Panc1 (cell line): ENCODE data around the gene CLEC20A. TPM values are rescaled to one million over a fixed set of nuclear protein-coding genes. Genes with fewer than 3 reads are reported as not detected.

Experiments
- ATAC-seq: fragments of 200-7000 bp; cut with Tn5 transposase; 2 replicates; pipeline ENCODE4 v1.9.1; 2020; ENCODE audit warnings: mild to moderate bottlenecking, moderate library complexity
- BruUV-seq: library from RNA; stranded (reverse); fragments of 400-500 nt; replicated peaks from 2 replicates; lab custom pipeline; 2021; lab: Mats Ljungman, UMichigan
- CTCF ChIA-PET: fragments of 300-600 bp; sonication (Branson Sonifier 250); formaldehyde crosslinking; loops from one replicate; lab custom pipeline; 2022; ENCODE audit warnings: antibody characterized with exemption; lab: Charles Lee
- POLR2A ChIA-PET: fragments of 300-600 bp; sonication (Branson Sonifier 250); formaldehyde crosslinking; loops from one replicate; lab custom pipeline; 2022; ENCODE audit warnings: antibody characterized with exemption; lab: Charles Lee
- DNase-seq: peaks from one replicate; pipeline ENCODE4 v3.0.0-alpha.2; 2010; ENCODE audit warnings: low read depth, low spot score
- H3K27ac ChIP-seq: 2 replicates; pipeline ENCODE4 v1.5.1; 2011; ENCODE audit warnings: mild to moderate bottlenecking, low read length, inconsistent platforms
- H3K27me3 ChIP-seq: fragments of 200-500 bp; sonication (Bioruptor generic); 2 replicates; pipeline ENCODE4 v1.6.0; 2014; ENCODE audit warnings: low read length, inconsistent platforms; ENCODE audit not compliant: control insufficient read depth, insufficient read depth
- H3K36me3 ChIP-seq: fragments of 200-500 bp; sonication (Bioruptor generic); 2 replicates; pipeline ENCODE4 v1.5.1; 2014; ENCODE audit warnings: inconsistent platforms, mild to moderate bottlenecking, low read length, moderate library complexity; ENCODE audit not compliant: control insufficient read depth, insufficient read depth
- H3K4me1 ChIP-seq: 2 replicates; pipeline ENCODE4 v1.5.1; 2011; ENCODE audit warnings: inconsistent platforms, mild to moderate bottlenecking, low read length, moderate library complexity; ENCODE audit not compliant: control insufficient read depth, insufficient read depth
- H3K4me3 ChIP-seq, 2 experiments: 2 replicates each; pipeline ENCODE4 v1.5.1; 2011 to 2012; ENCODE audit warnings: low read depth in 2 of 2, low read length in 2 of 2, mild to moderate bottlenecking in 2 of 2, inconsistent platforms in 1 of 2, moderate library complexity in 1 of 2
- H3K9me3 ChIP-seq: fragments of 200-500 bp; sonication (Bioruptor generic); 2 replicates; pipeline ENCODE4 v1.5.1; 2014; ENCODE audit warnings: low read depth, mild to moderate bottlenecking, inconsistent platforms, low read length, moderate library complexity; ENCODE audit not compliant: control insufficient read depth, insufficient read depth
- POLR2AphosphoS5 ChIP-seq: IDR thresholded peaks from 2 replicates; pipeline ENCODE4 v1.6.1; 2012; ENCODE audit warnings: mild to moderate bottlenecking, low read depth, low read length, moderate library complexity
- SIN3A ChIP-seq: IDR thresholded peaks from 2 replicates; pipeline ENCODE4 v1.6.1; 2012; ENCODE audit warnings: low read depth, mild to moderate bottlenecking, low read length, moderate library complexity, borderline replicate concordance; ENCODE audit not compliant: insufficient read depth
- TCF7L2 ChIP-seq: IDR thresholded peaks from 2 replicates; pipeline ENCODE4 v1.6.1; 2011; ENCODE audit warnings: mild to moderate bottlenecking, low read depth, low read length, inconsistent platforms
- in situ Hi-C: cut with HindIII; loops from 2 replicates; pipeline ENCODE4 v1.10.0; 2016; ENCODE audit warnings: low sequenced_read_pairs, low pct_unique_long_range_greater_than_20kb
- intact Hi-C: fragments of 100-400 bp; cut with micrococcal nuclease; formaldehyde crosslinking; loops from one replicate; pipeline ENCODE4 v1.10.0; 2022; ENCODE audit not compliant: unreplicated experiment
- total RNA-seq: library from RNA; stranded (reverse); gene quantifications from one replicate; pipeline ENCODE4 v1.2.1, GENCODE V29; 2021; ENCODE audit not compliant: unreplicated experiment
- TF ChIP-seq, protein P1 (sequence below): fragments of 450-650 bp; IDR thresholded peaks from 2 replicates; pipeline ENCODE4 v1.5.1; 2017; ENCODE audit warnings: mild to moderate bottlenecking
- TF ChIP-seq, protein P2 (sequence below), 2 experiments: IDR thresholded peaks; 2 replicates each; pipeline ENCODE4 v1.6.1; 2011 to 2012; ENCODE audit warnings: low read depth in 2 of 2, control low read depth in 1 of 2, low read length in 1 of 2, mild to moderate bottlenecking in 1 of 2, moderate library complexity in 1 of 2; ENCODE audit not compliant: insufficient read depth in 1 of 2

CLEC20A gene
- total RNA-seq, 1 experiment from 2014 or later: not detected

DNA sequence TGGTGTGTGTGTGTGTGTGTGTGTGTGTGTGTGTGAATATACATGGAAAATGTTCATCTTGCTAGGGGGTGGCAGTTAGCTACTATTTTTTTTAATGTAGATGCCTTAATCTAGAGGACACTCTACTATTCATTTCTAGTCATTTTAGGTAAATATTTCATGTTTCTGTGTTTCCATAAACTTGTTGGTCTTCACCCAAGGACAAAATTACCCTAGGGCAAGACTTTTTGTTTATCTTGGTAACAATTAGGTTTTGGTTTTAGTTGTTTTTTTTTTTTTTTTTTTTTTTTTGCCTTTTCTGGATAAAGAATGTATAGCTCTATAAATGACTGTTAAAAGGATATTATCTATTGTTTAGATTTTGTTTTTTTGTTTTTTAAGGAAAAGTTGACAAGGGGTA, 32.2 kb downstream of the CLEC20A start:
- intact Hi-C loops: no loop called here
- no peak overlapping the region for H3K4me3 ChIP-seq
- in situ Hi-C loops: no loop called here
- H3K36me3 ChIP-seq: peaks cover 7% of the 10 kb centered on the region
- no peak overlapping the region for H3K27ac ChIP-seq
- DNase-seq (no peak), ATAC-seq (no peak)
- H3K9me3 ChIP-seq: no peaks in the 10 kb centered on the region
- H3K4me1 ChIP-seq: no peaks in the 10 kb centered on the region
- ChIA-PET POLR2A (no interaction called here), CTCF (no interaction called here)
- no peaks in the 10 kb centered on the region for H3K27me3 ChIP-seq
- no peak for TF ChIP-seq POLR2AphosphoS5
- TF ChIP-seq SIN3A: no peak
- TF ChIP-seq TCF7L2: no peak
- TF ChIP-seq, protein P1, sequence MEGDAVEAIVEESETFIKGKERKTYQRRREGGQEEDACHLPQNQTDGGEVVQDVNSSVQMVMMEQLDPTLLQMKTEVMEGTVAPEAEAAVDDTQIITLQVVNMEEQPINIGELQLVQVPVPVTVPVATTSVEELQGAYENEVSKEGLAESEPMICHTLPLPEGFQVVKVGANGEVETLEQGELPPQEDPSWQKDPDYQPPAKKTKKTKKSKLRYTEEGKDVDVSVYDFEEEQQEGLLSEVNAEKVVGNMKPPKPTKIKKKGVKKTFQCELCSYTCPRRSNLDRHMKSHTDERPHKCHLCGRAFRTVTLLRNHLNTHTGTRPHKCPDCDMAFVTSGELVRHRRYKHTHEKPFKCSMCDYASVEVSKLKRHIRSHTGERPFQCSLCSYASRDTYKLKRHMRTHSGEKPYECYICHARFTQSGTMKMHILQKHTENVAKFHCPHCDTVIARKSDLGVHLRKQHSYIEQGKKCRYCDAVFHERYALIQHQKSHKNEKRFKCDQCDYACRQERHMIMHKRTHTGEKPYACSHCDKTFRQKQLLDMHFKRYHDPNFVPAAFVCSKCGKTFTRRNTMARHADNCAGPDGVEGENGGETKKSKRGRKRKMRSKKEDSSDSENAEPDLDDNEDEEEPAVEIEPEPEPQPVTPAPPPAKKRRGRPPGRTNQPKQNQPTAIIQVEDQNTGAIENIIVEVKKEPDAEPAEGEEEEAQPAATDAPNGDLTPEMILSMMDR: no peak
- TF ChIP-seq, protein P2, sequence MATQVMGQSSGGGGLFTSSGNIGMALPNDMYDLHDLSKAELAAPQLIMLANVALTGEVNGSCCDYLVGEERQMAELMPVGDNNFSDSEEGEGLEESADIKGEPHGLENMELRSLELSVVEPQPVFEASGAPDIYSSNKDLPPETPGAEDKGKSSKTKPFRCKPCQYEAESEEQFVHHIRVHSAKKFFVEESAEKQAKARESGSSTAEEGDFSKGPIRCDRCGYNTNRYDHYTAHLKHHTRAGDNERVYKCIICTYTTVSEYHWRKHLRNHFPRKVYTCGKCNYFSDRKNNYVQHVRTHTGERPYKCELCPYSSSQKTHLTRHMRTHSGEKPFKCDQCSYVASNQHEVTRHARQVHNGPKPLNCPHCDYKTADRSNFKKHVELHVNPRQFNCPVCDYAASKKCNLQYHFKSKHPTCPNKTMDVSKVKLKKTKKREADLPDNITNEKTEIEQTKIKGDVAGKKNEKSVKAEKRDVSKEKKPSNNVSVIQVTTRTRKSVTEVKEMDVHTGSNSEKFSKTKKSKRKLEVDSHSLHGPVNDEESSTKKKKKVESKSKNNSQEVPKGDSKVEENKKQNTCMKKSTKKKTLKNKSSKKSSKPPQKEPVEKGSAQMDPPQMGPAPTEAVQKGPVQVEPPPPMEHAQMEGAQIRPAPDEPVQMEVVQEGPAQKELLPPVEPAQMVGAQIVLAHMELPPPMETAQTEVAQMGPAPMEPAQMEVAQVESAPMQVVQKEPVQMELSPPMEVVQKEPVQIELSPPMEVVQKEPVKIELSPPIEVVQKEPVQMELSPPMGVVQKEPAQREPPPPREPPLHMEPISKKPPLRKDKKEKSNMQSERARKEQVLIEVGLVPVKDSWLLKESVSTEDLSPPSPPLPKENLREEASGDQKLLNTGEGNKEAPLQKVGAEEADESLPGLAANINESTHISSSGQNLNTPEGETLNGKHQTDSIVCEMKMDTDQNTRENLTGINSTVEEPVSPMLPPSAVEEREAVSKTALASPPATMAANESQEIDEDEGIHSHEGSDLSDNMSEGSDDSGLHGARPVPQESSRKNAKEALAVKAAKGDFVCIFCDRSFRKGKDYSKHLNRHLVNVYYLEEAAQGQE (IDR thresholded peaks at IDR 0.05; ENCODE audit: insufficient read depth in 1 of 2, low read depth in 2 of 2, low read length in 1 of 2): no peak
- BruUV-seq: no TSS peak

DNA sequence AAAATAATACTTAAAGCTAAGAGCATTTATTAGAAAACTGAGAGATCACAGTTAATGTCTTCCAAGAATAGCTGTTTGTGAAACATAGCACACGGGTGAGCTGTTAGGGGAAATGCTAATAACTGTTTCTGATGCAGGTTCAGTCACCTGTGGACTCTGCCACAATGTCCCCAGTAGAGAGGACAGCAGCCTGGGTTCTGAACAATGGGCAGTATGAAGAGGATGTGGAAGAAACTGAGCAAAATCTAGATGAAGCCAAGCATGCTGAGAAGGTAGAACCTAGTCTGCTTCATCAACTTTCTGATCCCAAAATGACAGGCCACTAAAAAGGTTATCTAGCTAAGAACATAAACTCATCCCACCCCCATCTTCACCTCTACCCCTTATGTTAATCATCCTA, 32.6 kb downstream of the CLEC20A start:
- ATAC-seq: no peak
- TF ChIP-seq, protein P1: no peak
- TF ChIP-seq POLR2AphosphoS5: no peak
- no peak for TF ChIP-seq TCF7L2
- TF ChIP-seq, protein P2 (IDR thresholded peaks at IDR 0.05; ENCODE audit: insufficient read depth in 1 of 2, low read depth in 2 of 2, low read length in 1 of 2): no peak
- TF ChIP-seq SIN3A: no peak
- ChIA-PET POLR2A (no interaction called here), CTCF (no interaction called here)
- no peaks in the 10 kb centered on the region for H3K9me3 ChIP-seq
- no peak overlapping the region for H3K4me3 ChIP-seq
- no peak for DNase-seq
- no peaks in the 10 kb centered on the region for H3K27me3 ChIP-seq
- peaks cover 7% of the 10 kb centered on the region for H3K36me3 ChIP-seq
- BruUV-seq: no TSS peak
- H3K27ac ChIP-seq: no peak overlapping the region
- H3K4me1 ChIP-seq: no peaks in the 10 kb centered on the region
- intact Hi-C loops: no loop called here
- in situ Hi-C loops: no loop called here
